ENCODE data around the gene FMNL2. TPM values are rescaled to one million over a fixed set of nuclear protein-coding genes. Genes with fewer than 3 reads are reported as not detected.

Gene FMNL2
- total and polyA plus RNA-seq, 2 experiments from 2014 or later: 16.5 to 45.4 TPM

GRCh38 chr2:152606081-152606480, 271.1 kb downstream of the FMNL2 start (continued):
- TF ChIP-seq ZNF114 (CRISPR knock-in tag; IDR thresholded peaks at IDR 0.05) (no peak), REST (IDR thresholded peaks at IDR 0.05; ENCODE audit: unreplicated experiment) (no peak), ZNF331 (CRISPR knock-in tag; IDR thresholded peaks at IDR 0.05; ENCODE audit: low read depth) (no peak), POLR2AphosphoS5 (IDR thresholded peaks at IDR 0.05; ENCODE audit: low read depth) (no peak), NANOG (IDR thresholded peaks at IDR 0.05; ENCODE audit: borderline replicate concordance) (no peak), JUNB (IDR thresholded peaks at IDR 0.05; ENCODE audit: unreplicated experiment) (no peak)
- TF ChIP-seq, protein P1, sequence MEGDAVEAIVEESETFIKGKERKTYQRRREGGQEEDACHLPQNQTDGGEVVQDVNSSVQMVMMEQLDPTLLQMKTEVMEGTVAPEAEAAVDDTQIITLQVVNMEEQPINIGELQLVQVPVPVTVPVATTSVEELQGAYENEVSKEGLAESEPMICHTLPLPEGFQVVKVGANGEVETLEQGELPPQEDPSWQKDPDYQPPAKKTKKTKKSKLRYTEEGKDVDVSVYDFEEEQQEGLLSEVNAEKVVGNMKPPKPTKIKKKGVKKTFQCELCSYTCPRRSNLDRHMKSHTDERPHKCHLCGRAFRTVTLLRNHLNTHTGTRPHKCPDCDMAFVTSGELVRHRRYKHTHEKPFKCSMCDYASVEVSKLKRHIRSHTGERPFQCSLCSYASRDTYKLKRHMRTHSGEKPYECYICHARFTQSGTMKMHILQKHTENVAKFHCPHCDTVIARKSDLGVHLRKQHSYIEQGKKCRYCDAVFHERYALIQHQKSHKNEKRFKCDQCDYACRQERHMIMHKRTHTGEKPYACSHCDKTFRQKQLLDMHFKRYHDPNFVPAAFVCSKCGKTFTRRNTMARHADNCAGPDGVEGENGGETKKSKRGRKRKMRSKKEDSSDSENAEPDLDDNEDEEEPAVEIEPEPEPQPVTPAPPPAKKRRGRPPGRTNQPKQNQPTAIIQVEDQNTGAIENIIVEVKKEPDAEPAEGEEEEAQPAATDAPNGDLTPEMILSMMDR (conservative IDR thresholded peaks at IDR 0.05; ENCODE audit: low read depth in 2 of 2): no peak
- TF ChIP-seq, protein P2, sequence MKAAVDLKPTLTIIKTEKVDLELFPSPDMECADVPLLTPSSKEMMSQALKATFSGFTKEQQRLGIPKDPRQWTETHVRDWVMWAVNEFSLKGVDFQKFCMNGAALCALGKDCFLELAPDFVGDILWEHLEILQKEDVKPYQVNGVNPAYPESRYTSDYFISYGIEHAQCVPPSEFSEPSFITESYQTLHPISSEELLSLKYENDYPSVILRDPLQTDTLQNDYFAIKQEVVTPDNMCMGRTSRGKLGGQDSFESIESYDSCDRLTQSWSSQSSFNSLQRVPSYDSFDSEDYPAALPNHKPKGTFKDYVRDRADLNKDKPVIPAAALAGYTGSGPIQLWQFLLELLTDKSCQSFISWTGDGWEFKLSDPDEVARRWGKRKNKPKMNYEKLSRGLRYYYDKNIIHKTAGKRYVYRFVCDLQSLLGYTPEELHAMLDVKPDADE (IDR thresholded peaks at IDR 0.05): no peak

DNA sequence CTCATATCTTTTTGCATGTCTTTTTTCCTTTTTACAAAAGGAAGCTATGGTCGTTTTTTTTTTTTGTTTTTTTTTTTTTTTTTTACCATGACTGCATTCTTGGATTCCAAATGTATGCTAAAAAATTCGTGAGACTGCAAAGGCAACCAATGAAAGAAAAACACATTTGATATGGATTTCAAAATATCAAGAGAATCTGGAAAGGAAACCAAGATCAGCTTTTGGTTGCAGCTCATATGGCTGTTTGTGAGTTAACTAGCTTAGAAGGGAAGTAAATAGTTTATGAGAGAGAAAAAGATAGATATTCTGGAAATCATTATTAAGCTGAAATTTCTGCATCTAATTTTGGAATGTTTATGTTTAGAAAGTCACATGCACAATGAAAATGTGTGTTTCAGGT, 272.0 kb downstream of the FMNL2 start:
- Histone ChIP-seq H3K27me3 (ENCODE audit: insufficient read depth) (no peaks in the 10 kb centered on the region), H3K36me3 (ENCODE audit: insufficient read depth) (0 out of 2 replicates have a peak, but pooled peaks cover 4% of the 10 kb centered on the region), H3F3A (replicated peaks; ENCODE audit: low read depth) (no peaks in the 10 kb centered on the region), H3K9me2 (ENCODE audit: insufficient read depth) (no peaks in the 10 kb centered on the region), H3K4me2 (no peak overlapping the region), H3K4me3 (no peak overlapping the region), H4K20me1 (replicated peaks; ENCODE audit: insufficient read depth) (no peaks in the 10 kb centered on the region; the same call in 1 of the 2 replicates), H3K79me2 (replicated peaks; ENCODE audit: insufficient read depth) (no peaks in the 10 kb centered on the region), H2AFZ (no peak overlapping the region), H3K4me1 (ENCODE audit: insufficient read depth) (no peaks in the 10 kb centered on the region), H3K27ac (ENCODE audit: low read depth) (no peak overlapping the region)
- Mint-ChIP-seq H3K27ac (no peak overlapping the region), H3K4me1 (peaks cover 7% of the 10 kb centered on the region; the same call in 2 of the 3 replicates), H3K36me3 (ENCODE audit: low read depth) (peaks cover 10% of the 10 kb centered on the region; the same call in 2 of the 3 replicates), H3K27me3 (ENCODE audit: insufficient read depth, low read depth, poor library complexity) (no peaks in the 10 kb centered on the region), H3K4me3 (no peak overlapping the region), H3K9me3 (no peaks in the 10 kb centered on the region)
- DNase-seq (ENCODE audit: low spot score) (no peak), ATAC-seq (no peak)
- TF ChIP-seq EZH2phosphoT487 (IDR thresholded peaks at IDR 0.05; ENCODE audit: unreplicated experiment) (no peak), NANOG (IDR thresholded peaks at IDR 0.05; ENCODE audit: borderline replicate concordance) (no peak), JUNB (IDR thresholded peaks at IDR 0.05; ENCODE audit: unreplicated experiment) (no peak), STAT1 (IDR thresholded peaks at IDR 0.05; ENCODE audit: unreplicated experiment) (no peak), ZNF462 (CRISPR knock-in tag; IDR thresholded peaks at IDR 0.05) (no peak)
